ENCODE measurements around the gene NFE2L3.
"Not testable (repeated sequence)": the region's sequence is repeated elsewhere in the genome, so short reads cannot be mapped to it uniquely, and the experiment has no call there.

Gene NFE2L3

DNA sequence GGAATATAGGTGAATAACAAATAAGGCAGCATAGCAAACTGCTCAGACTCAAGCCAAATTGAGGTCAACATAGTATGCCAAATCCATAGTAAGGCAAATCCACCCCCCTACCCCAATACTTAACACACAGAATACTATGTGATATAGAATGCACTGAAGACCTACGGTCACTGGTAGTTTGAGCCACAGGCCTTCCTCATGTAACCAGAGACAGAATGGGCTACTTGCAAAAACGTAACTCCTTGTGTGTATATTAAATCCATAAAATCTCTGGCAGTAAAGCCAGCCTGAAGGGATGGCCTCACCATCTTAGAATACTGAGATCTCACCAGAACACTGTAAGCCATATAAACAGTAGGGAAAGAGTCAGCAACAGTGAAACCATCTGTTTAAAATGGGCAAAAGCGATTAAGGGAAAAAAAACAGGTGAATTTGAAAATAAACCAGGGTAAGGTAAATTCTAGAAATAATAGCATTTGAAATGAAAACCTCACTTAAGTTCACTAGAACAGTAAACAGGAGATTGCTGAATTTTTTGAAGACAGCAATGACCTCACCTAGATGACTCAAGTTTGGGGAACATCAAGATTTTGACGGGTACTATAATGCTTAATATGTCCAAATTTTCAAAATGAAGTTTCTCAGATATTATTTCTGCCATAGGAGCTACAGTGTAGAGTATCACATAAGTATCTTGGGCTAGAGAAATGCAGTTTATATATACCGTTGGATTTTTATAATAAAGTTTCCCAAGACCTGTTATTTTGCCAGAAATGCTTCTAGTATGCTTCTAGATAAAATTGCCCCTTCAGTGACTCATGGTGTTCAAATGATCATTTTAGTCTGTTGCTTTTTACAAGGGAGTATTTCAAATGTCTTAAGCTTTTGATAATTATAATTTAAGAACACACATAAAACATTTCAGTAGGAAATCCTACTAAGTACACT lies 34.6 kb downstream of the NFE2L3 start:
- DNase-seq (ENCODE audit: low read depth in 3 of 3), result no peak

DNA sequence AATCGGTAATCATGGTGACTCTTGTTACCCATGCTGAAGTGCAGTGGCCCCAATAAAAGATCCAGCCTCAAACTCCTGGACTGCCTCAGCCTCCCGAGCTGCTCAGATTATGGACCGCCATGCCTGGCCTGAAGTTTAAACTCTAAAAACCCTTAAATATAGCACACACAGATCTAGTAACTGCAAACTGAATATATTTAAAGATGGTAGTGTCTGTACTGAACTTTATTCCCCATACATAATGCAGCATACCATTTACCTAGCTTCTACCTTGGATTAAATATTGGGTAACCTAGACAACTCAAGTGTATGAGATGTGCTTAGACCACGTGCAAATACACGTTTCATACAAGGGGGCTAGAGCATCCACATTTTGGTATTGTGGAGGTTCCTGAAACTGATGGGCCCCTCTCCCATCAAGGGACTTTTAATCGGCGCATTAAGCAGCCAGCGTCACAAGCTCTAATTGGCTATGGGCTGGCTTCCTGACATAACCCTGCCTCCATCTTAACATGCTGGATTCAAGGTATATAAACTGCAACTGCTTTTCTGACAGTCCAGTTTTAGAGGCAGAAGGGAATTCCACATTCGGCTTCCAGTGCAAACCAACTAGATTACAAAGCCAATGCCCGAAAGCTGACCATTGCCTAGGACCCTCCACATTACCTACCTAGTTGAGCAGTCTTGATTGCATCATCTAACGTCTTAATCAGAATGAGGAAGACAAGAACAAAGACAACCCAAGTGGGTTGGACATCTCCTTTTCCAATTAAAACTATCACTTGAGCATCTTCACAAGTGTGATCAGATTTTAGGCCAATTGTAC lies 35.6 kb downstream of the NFE2L3 start:
- no peak for DNase-seq (ENCODE audit: low read depth in 3 of 3)

DNA sequence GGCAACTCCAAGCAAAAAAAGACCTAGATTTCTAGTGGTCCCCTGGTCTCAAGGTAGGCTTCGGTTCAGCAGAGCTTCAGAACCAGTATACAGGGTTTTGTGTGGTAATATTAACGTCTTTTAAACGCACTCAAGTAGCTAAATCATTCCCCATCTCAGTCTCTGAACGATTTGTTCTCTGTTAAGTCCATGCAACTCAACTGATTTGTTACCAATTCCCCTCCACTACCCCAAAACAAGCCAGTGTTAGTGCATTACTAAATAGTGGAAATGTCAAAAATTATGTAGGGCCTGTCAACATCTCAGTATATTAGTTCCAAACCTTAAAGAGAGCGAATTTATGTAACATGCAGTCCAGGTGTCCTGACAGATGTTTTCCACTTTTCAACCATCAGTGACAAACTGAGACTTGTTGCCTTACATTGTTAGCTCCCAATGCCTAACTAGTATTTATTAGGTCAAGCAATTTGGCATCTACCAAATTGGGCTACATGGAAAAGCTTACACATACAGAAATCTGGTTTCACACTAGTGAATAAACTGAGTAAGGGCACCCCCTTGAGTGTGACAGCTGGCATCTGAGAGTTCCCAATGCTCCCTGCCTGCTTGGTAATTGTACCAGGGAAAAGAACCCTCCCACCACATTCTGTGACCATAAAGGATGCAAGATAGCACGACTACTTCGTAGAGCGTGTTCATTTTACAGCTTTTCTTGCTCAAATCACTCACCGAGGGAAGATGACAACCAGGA lies 36.4 kb downstream of the NFE2L3 start:
- no peak for DNase-seq (ENCODE audit: low read depth in 3 of 3)

DNA sequence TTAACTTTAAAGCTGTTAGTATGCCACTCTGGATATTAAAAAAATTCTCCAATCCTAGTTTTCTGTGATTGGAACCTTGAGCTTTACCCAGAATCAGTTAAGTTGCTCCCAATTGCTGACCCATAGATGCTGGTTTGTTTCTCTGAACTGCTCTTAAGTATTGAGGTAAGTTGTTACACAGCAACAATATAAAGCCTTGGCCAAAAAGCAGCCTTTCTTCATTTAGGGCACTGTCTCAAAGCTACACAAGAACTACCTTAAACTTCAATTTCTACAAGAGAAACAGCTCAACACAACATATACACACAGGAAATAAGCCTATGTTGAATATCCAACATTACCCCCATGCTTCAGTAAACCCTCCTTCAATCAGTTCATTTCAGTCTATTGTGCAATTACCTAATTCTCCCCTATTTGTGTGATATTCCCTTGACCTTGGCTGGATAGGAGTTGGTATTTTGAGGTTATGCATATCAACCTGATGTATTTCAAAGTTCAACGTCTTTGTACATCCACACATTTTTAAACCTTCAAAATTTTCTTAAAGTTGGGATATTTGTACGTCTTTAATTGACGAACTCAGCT lies 37.1 kb downstream of the NFE2L3 start:
- no peak for DNase-seq (ENCODE audit: low read depth in 3 of 3)

DNA sequence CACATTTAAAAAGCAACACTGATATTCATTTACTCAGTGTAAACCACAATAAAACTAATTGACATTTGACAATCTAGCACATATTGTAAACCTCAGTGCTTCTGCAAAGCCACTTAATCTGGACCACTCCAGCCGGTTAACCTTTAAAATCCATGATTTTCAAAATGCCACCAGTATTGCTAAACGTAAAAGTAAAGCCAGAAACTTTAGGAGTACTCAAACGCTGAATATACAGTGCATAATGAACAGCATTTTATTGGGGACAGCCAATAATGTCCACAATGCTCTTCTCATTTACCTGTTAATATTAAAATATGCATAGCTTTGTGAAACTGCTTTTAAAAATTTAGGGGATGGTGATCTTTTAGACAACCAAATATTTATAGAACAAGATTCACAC lies 37.7 kb downstream of the NFE2L3 start:
- no peak for DNase-seq (ENCODE audit: low read depth in 3 of 3)

DNA sequence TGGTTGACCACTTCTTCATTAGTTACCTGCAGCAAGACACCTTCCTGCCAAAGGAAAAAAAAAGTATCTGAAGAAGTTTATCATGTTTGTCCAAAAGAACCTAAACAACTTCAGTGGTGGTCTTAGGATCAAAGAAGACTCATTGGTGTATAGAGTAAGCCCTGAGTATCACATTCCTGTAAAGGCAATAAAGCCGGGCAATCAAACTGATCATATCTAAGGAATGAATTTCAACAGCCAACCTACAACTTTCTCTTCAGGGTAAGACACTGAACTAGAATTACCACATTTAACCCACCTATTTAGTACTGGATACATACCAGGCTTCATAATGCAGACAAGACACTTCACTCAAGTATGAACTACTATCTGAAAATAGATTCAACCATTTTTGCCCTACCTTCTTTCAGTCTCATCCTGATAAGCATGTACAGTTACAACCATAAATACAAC lies 38.4 kb downstream of the NFE2L3 start:
- no peak for DNase-seq (ENCODE audit: low read depth in 3 of 3)

DNA sequence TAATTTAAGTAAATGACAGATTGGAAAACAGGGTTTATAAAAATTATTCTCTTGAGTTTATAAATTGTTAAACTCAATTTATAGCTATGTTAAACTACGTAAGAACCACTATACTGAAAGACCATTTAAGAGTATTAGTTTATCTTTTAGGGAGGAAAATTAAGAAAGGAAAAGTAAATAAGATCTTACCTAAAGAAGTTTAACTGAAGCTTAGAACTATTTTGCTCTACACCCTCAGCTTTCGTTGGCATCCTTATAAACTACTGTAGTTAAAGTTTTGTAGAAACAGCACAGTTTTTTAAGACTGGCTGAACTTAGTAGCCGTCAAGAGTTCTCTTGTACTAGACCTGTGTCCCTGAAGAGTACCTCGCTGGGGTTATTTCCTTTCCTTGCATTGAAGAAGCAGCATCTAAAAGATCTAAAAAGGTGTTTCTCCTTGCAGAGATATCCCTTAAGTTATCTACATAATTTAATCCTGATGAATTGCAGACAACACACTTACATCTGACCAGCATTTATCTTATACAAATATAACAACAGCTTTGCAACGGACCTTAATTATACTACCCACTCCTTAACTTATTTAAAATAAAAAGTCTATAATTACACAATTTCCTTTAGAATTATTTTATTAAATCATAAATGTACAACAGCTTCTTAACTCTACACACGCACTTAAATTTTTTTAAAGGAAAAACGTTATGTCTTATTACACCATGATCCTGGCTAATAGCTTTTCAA lies 39.4 kb downstream of the NFE2L3 start:
- DNase-seq (ENCODE audit: low read depth in 3 of 3), result no peak

DNA sequence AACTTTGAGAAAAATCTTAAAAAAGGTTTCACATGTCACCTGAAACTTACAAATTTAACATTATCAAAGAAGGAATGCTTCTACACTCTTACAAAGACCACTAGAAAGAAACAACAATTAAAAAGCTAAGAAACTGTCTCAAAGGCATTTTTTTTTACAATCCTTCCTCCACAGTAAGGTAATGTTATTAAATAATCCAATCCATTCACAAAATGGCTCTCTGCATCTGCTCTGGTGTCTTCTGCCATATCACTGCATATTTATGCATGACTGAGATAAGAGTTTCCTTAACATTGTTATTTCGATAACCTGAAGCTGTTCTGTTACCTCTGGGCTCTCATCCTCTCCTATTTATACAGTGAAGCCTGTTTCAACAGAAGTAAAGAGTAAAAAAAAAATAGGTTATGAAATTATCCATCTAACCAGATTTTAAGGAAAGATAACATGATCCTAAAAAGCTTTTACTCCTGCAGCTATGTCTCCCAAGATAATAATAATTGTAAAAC lies 40.0 kb downstream of the NFE2L3 start:
- no peak for DNase-seq (ENCODE audit: low read depth in 3 of 3)

DNA sequence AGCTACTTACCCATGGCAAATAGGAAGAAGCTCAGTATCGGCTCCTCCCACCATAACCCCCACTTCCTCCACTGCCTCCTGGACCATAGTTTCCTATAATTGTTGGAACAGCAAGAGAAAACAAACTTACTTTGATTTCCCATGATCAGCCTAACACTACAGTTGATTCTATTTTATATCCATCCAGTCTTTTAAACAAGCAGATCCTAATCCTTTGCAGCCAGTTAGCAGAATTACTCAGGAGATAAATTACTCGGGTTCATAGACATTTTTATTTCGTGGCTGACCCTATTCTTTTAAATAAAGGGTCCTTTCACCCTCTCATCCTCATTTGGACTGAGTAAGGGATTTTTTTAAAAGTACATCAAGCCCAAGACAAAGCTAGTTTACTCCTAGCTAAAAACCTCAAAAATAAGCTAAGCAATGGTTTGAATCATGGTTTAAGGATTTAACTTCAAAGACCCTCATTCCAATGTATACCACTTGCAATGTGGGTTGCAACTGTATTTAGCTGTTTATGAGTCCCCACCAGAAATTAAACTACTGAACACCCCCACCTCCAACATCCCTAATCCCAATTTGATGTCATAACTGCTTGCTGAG lies 40.6 kb downstream of the NFE2L3 start:
- DNase-seq (ENCODE audit: low read depth in 3 of 3), result no peak

DNA sequence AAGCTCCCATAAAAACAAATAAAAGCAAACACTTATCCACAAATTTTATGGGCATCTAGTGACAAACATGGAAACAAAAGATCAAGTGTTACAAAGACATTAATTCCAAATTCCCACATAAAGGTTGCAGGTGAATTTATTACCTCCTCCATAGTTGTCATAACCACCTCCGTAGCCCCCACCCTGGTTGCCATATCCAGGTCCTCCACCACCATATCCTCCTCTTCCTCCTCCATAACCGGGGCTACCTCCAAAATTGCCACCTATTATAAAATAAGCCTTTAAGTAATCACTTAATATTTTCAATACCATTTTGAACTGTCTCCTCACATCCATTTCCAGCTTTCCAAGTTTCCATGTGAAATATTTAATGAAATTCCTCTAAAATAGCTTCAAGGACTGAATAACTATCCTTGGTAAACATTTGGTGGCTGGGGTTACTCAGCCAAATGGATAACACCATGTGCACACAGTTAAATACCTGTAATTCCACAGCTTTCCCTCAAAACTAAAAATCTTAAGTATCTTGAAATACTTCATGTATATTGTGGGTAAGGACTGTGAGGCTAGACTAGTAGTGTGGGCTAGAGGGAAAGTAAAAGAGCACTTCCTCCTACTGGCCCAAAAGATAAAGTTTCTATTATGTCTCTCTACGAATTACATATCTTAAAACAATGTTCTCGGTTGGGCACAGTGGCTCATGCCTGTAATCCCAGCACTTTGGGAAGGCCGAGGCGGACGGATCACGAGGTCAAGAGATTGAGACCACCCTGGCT lies 41.6 kb downstream of the NFE2L3 start:
- DNase-seq (ENCODE audit: low read depth in 3 of 3), result no peak

DNA sequence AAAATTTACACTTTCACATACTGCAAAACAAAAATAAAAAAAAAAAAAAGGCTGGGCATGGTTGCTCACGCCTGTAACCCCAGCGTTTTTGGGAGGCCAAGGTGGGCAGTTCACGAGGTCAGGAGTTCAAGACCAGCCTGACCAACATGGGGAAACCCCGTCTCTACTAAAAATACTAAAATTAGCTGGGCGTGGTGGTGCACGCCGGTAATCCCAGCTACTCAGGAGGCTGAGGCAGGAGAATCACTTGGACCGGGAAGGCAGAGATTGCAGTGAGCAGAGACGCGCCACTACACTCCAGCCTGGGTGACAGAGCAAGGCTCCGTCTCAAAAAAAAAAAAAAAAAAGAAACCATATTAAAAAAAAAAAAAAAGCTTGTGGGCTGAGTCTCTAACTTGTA lies 42.8 kb downstream of the NFE2L3 start:
- not testable (repeated sequence) for DNase-seq (ENCODE audit: low read depth in 3 of 3)

DNA sequence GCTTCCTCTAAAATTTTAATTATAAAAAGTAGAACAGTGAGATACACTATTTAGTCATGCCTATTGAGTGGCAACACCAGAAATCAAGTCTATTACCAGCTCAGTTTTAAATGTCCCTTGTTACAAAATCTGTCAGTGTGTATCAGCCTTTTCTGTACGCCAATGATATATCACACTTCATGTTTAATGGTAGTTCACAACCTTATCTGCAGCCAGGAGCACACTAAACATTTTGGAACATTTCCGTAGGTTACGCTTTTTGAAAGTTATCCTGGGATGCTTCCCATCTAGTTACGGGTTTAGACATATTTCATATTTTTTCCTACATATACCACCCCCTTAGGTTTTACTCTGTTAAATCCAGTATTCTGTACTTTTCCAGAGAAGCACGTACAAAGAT lies 43.2 kb downstream of the NFE2L3 start:
- no peak for DNase-seq (ENCODE audit: low read depth in 3 of 3)

DNA sequence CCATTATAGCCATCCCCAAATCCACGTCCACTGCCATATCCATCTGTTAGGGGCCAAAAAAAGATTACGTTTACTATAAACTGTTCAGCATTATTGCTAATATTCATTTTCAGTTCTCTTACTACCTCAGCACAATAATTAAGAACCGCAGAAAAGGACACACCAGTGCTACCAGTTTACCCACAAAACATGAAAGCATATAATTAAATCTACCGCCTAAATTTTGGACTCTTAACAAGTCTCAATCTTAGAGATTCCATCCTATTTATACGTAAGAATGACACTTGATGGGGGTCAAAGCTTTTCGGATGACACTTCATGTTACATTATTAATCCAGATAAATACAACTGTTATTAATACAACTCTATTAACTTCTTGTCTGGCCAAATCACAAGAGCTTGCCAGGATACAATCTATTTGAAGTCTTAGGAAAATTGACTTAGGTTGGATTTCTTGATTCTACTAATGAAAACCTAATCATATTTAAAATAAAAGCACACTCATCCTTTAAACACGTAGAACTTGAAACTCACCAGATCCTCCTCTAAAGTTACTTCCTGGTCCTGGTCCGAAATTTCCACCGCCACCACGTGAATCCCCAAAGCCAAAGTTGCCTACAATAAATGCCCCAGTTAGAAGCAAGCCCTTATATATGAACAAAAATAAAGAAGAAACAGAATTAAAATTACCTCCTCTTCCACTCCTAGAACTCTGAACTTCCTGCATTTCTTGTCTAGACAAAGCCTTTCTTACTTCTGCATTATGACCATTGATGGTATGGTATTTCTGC lies 44.1 kb downstream of the NFE2L3 start:
- no peak for DNase-seq (ENCODE audit: low read depth in 3 of 3)

DNA sequence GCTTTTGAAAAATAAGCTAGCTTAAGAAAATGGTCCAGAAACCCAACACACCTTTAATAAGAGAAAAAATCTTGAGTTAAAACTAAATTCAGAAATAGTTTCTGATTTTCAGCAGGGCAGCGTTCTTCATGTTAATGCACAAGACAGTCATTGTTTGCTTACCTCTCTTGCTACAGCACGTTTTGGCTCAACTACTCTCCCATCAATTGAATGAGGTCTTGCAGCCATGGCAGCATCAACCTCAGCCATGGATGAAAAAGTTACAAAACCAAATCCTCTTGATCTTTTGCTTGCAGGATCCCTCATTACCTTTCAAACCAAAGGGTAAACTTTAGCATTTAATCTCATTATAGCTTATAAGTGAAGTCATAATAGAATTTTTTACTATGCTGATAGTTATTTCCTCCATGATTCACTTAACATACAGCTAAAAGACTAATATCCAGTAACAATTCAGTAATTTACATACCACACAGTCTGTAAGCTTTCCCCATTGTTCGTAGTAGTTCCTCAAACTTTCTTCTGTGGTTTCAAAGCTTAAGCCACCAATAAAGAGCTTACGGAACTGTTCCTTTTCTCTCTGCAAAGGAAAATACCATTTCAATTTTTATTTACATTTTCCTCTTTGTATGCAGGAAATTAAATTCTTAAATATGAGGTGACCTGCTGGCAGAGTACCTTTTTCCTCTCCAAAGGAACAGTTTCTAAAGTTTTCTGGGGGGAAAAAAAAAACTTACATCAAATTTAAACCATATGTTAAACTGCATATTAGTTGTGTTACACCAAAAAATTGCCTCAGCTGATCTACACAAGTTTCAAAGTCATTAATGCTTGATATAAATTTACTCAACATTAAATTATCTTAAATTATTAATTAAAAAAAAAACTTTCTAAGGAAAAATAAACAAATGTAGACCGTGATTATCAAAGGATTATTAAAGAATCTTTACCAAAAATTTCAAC lies 45.4 kb downstream of the NFE2L3 start:
- DNase-seq (ENCODE audit: low read depth in 3 of 3), result no peak

DNA sequence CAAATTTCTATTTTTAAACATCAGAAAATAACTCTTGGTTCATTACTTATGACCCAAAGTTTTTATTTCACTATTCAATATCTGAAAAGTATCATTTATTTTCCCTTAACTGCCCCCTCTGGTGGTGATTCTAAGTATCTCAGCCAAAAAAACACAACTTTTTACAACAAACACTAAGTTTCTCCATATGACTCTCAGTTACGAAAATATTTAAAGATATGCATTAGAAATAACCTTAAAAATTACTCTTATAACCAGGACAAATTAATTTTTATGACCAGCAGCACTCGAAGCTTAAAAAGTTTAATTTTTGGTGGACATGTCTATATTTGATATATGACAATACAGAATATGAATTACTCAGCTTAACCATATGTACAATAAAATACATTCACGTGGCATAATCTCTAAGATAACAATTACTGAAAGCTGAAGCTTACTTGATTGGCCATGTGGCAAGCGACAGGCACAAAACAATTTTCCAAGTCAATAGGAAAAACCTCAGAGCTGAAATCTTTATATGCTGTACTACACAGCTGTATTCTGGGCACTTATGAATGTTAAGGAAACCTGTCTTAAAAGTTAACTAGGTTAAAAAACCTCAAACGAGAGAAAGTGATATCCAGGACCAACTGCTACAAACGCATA lies 46.3 kb downstream of the NFE2L3 start:
- no peak for DNase-seq (ENCODE audit: low read depth in 3 of 3)

DNA sequence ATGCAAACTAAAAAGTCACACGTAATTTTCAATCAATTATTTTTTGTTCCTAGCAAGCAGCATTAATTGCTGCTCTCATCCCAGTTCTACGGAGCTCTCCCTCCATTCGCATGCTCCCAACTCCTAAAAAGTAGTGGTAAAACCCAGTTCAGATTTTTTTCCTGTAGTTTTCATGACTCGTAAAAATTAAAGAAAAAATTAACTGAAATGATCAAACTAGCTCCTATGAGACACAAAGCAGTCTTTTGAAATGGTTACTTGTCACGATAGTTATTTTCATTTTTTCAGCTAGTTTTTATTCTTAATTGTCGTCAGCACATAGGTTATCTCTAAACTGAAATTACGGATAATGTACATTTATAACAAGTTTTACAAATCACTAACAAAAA lies 46.8 kb downstream of the NFE2L3 start:
- DNase-seq (ENCODE audit: low read depth in 3 of 3), result no peak

All from stimulated activated CD4-positive, alpha-beta T cell treated with anti-CD3 and anti-CD28 coated beads, TNF-alpha, amount 100 ng/mL, for 4 hours (primary cell).